HCT116 (cell line): ENCODE data around the gene SYNJ1. TPM values are rescaled to one million over a fixed set of nuclear protein-coding genes. Genes with fewer than 3 reads are reported as not detected.

Experiments
- ATAC-seq: fragments of 200-7000 bp; cut with Tn5 transposase; 2 replicates; pipeline ENCODE4 v1.9.1; 2020; ENCODE audit warnings: mild to moderate bottlenecking, moderate library complexity
- BruUV-seq: library from RNA; stranded (reverse); fragments of 400-500 nt; replicated peaks from 2 replicates; lab custom pipeline; 2021; lab: Mats Ljungman, UMichigan
- CTCF ChIA-PET: fragments of 300-600 bp; sonication (Branson Sonifier 250); formaldehyde crosslinking; loops from one replicate; lab custom pipeline; 2021; ENCODE audit warnings: antibody characterized with exemption; lab: Charles Lee
- POLR2A ChIA-PET: fragments of 300-600, 350-600 bp; sonication (Branson Sonifier 250); formaldehyde crosslinking; loops from one replicate; lab custom pipeline; 2021; ENCODE audit warnings: antibody characterized with exemption; lab: Charles Lee
- RAD21 ChIA-PET, 2 experiments: fragments of 300-600 bp; sonication (Branson Sonifier 250); formaldehyde crosslinking; loops; one replicate each; lab custom pipeline; 2023; ENCODE audit warnings: low total read pairs in 2 of 2; ENCODE audit not compliant: uncharacterized antibody in 2 of 2, unreplicated experiment in 2 of 2, low non-redundant PET in 1 of 2; lab: Charles Lee
- DNase-seq: peaks from one replicate; pipeline ENCODE4 v3.0.0-alpha.2; 2010; ENCODE audit warnings: low read depth, low spot score
- H2AFZ ChIP-seq: fragments of 200-600 bp; shearing (Covaris generic), sonication (generic); 2 replicates; pipeline ENCODE4 v1.6.1; 2017; ENCODE audit warnings: low read depth, mixed run types, mixed read lengths, antibody characterized with exemption, low read length; ENCODE audit not compliant: poor library complexity, severe bottlenecking
- H3K27ac ChIP-seq: 2 replicates; pipeline ENCODE4 v1.5.1; 2012; ENCODE audit warnings: low read depth, low read length
- H3K27me3 ChIP-seq: fragments of 200-600 bp; sonication (generic); 2 replicates; pipeline ENCODE4 v1.6.1; 2016; ENCODE audit warnings: mixed run types, low read length, mixed read lengths; ENCODE audit not compliant: insufficient read depth
- H3K36me3 ChIP-seq, 2 experiments: fragments of 200-500 bp in 1 of 2; fragments of 200-600 bp in 1 of 2; sonication (Bioruptor generic) in 1 of 2; sonication (generic) in 1 of 2; 2 replicates each; pipeline versions ENCODE4 v1.5.1 to v1.6.1; 2014 to 2016; ENCODE audit warnings: low read length in 2 of 2, inconsistent platforms in 1 of 2, mixed read lengths in 1 of 2, mixed run types in 1 of 2; ENCODE audit not compliant: insufficient read depth in 2 of 2, control insufficient read depth in 1 of 2
- H3K4me1 ChIP-seq, 2 experiments: fragments of 200-600 bp in 1 of 2; sonication (generic) in 1 of 2; 2 replicates each; pipeline versions ENCODE4 v1.5.1 to v1.6.1; 2012 to 2017; ENCODE audit warnings: low read length in 2 of 2, inconsistent platforms in 1 of 2, mild to moderate bottlenecking in 1 of 2, mixed read lengths in 1 of 2, mixed run types in 1 of 2, moderate library complexity in 1 of 2; ENCODE audit not compliant: insufficient read depth in 2 of 2, control insufficient read depth in 1 of 2
- H3K4me2 ChIP-seq: fragments of 200-600 bp; sonication (generic); 2 replicates; pipeline ENCODE4 v1.6.1; 2017; ENCODE audit warnings: mixed run types, low read length, mixed read lengths
- H3K4me3 ChIP-seq, 2 experiments: fragments of 200-600 bp in 1 of 2; sonication (generic) in 1 of 2; replicated peaks in 1 of 2; 2 replicates each; pipeline ENCODE4 v1.5.1; 2011 to 2016; ENCODE audit warnings: low read length in 2 of 2, control low read depth in 1 of 2, low read depth in 1 of 2, mild to moderate bottlenecking in 1 of 2, mixed read lengths in 1 of 2, mixed run types in 1 of 2
- H3K79me2 ChIP-seq: fragments of 200-600 bp; sonication (generic); 2 replicates; pipeline ENCODE4 v1.6.1; 2017; ENCODE audit warnings: mild to moderate bottlenecking, mixed run types, low read length, moderate library complexity, mixed read lengths; ENCODE audit not compliant: insufficient read depth
- H3K9ac ChIP-seq: fragments of 200-600 bp; sonication (generic); 2 replicates; pipeline ENCODE4 v1.6.1; 2016; ENCODE audit warnings: low read length, mixed read lengths
- H3K9me2 ChIP-seq: fragments of 200-600 bp; sonication (generic), shearing (Covaris generic); 2 replicates; pipeline ENCODE4 v1.6.1; 2017; ENCODE audit warnings: mixed run types, mild to moderate bottlenecking, moderate library complexity; ENCODE audit not compliant: insufficient read depth
- H3K9me3 ChIP-seq, 2 experiments: fragments of 200-500 bp in 1 of 2; fragments of 200-600 bp in 1 of 2; sonication (Bioruptor generic) in 1 of 2; sonication (generic) in 1 of 2; 2 replicates each; pipeline ENCODE4 v1.6.1; 2014 to 2017; ENCODE audit warnings: low read length in 2 of 2, mixed read lengths in 2 of 2, inconsistent platforms in 1 of 2, low read depth in 1 of 2, mild to moderate bottlenecking in 1 of 2, mixed run types in 1 of 2, moderate library complexity in 1 of 2; ENCODE audit not compliant: control insufficient read depth in 1 of 2, insufficient read depth in 1 of 2
- H4K20me1 ChIP-seq: fragments of 200-600 bp; sonication (generic), shearing (Covaris generic); 2 replicates; pipeline ENCODE4 v1.6.1; 2017; ENCODE audit warnings: mixed run types, mild to moderate bottlenecking, moderate library complexity; ENCODE audit not compliant: insufficient read depth
- CBX3 ChIP-seq: IDR thresholded peaks from 2 replicates; pipeline ENCODE4 v1.6.1; 2012; ENCODE audit warnings: low read depth
- CEBPB ChIP-seq: IDR thresholded peaks from 2 replicates; pipeline ENCODE4 v1.6.1; 2012; ENCODE audit warnings: low read depth
- ELF1 ChIP-seq: IDR thresholded peaks from 2 replicates; pipeline ENCODE4 v1.6.1; 2012; ENCODE audit warnings: low read depth, borderline replicate concordance
- EZH2 ChIP-seq: fragments of 200-600 bp; sonication (generic); IDR thresholded peaks from 2 replicates; pipeline ENCODE4 v1.6.1; 2017; ENCODE audit warnings: antibody characterized with exemption, mixed run types
- FOSL1 ChIP-seq: IDR thresholded peaks from 2 replicates; pipeline ENCODE4 v1.6.1; 2012; ENCODE audit warnings: low read depth
- JUND ChIP-seq: IDR thresholded peaks from 2 replicates; pipeline ENCODE4 v1.6.1; 2012
- POLR2A ChIP-seq: IDR thresholded peaks from 2 replicates; pipeline ENCODE4 v1.7.0; 2011; ENCODE audit warnings: borderline replicate concordance; ENCODE audit not compliant: insufficient read depth, insufficient read length; ENCODE audit errors: extremely low read depth
- POLR2AphosphoS5 ChIP-seq: IDR thresholded peaks from 2 replicates; pipeline ENCODE4 v1.6.1; 2011; ENCODE audit warnings: mild to moderate bottlenecking, low read depth, low read length, moderate library complexity
- RAD21 ChIP-seq: IDR thresholded peaks from 2 replicates; pipeline ENCODE4 v1.6.1; 2012; ENCODE audit warnings: low read depth, mild to moderate bottlenecking
- SIN3A ChIP-seq: IDR thresholded peaks from 2 replicates; pipeline ENCODE4 v1.6.1; 2012; ENCODE audit warnings: low read depth
- SRF ChIP-seq: IDR thresholded peaks from 2 replicates; pipeline ENCODE4 v1.6.1; 2012; ENCODE audit warnings: low read depth
- TCF7L2 ChIP-seq: IDR thresholded peaks from 2 replicates; pipeline ENCODE4 v1.7.0; 2011; ENCODE audit warnings: borderline replicate concordance, inconsistent platforms; ENCODE audit not compliant: insufficient read depth, insufficient read length; ENCODE audit errors: extremely low read depth
- YY1 ChIP-seq: IDR thresholded peaks from 2 replicates; pipeline ENCODE4 v1.6.1; 2011; ENCODE audit warnings: low read length, low read depth, moderate library complexity, mild to moderate bottlenecking; ENCODE audit not compliant: insufficient replicate concordance; ENCODE audit errors: extremely low read depth
- ZNF274 ChIP-seq: fragments of 200-500 bp; sonication (Bioruptor generic); IDR thresholded peaks from 2 replicates; pipeline ENCODE4 v1.6.1; 2014; ENCODE audit warnings: mild to moderate bottlenecking, low read depth, low read length, inconsistent platforms
- intact Hi-C: fragments of 100-400 bp; cut with micrococcal nuclease; formaldehyde crosslinking; loops from 2 replicates; pipeline ENCODE4 v1.10.0; 2022
- total RNA-seq: library from RNA; stranded (reverse); gene quantifications from one replicate; pipeline ENCODE4 v1.2.1, GENCODE V29; 2021; ENCODE audit not compliant: unreplicated experiment
- TF ChIP-seq, protein P1 (sequence below): IDR thresholded peaks from 2 replicates; pipeline ENCODE4 v1.6.1; 2012
- TF ChIP-seq, protein P2 (sequence below), 3 experiments: fragments of 200-600 bp in 1 of 3; sonication (generic) in 1 of 3; IDR thresholded peaks in 2 of 3; conservative IDR thresholded peaks in 1 of 3; 2 replicates each; pipeline ENCODE4 v1.5.1; 2012 to 2017; ENCODE audit warnings: low read depth in 2 of 3, low read length in 2 of 3, antibody characterized with exemption in 1 of 3, borderline replicate concordance in 1 of 3, control low read depth in 1 of 3, mild to moderate bottlenecking in 1 of 3, mixed read lengths in 1 of 3, mixed run types in 1 of 3, moderate library complexity in 1 of 3; ENCODE audit not compliant: insufficient read depth in 1 of 3
- TF ChIP-seq, protein P3 (sequence below): IDR thresholded peaks from 2 replicates; pipeline ENCODE4 v1.6.1; 2012
- TF ChIP-seq, protein P4 (sequence below): IDR thresholded peaks from 2 replicates; pipeline ENCODE4 v1.6.1; 2011; ENCODE audit warnings: mild to moderate bottlenecking, low read length, moderate library complexity; ENCODE audit not compliant: insufficient replicate concordance; ENCODE audit errors: extremely low read depth

SYNJ1 gene
- total RNA-seq, 1 experiment from 2014 or later: 7.2 TPM

DNA sequence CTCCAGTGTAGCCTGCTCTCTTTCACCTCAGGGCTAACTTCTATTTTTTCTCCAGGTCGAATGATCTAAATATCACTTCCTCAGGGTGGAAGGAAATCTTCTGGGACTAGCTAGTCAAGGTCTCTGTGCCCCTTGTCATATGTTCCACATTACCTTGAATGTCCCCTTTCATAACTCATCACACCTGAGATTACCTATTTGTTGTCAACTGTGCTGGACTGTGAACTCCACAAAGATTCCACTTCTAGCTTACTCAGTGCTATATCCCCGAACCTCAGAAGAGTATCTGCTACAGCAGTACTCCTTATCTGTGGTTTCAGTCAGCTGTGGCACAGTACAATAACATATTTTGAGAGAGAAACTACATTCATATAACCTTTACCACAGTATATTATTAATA lies 14.6 kb upstream of the SYNJ1 start:
- no peaks in the 10 kb centered on the region for H3K4me1 ChIP-seq
- ChIA-PET CTCF (no interaction called here), RAD21 (no interaction called here), POLR2A (no interaction called here)
- H3K27ac ChIP-seq: no peak overlapping the region
- no peak for DNase-seq
- intact Hi-C loops: no loop called here
- no peak overlapping the region for H2AFZ ChIP-seq
- no TSS peak for BruUV-seq
- no peak overlapping the region for H3K4me2 ChIP-seq
- no peaks in the 10 kb centered on the region for H3K9me2 ChIP-seq
- H3K4me3 ChIP-seq: no peak overlapping the region
- 0 out of 2 replicates have a peak, but pooled peaks cover 3% of the 10 kb centered on the region for H4K20me1 ChIP-seq
- no peaks in the 10 kb centered on the region for H3K27me3 ChIP-seq
- no peaks in the 10 kb centered on the region for H3K9me3 ChIP-seq
- H3K79me2 ChIP-seq: peaks cover 24% of the 10 kb centered on the region
- no peak for ATAC-seq
- TF ChIP-seq, protein P1, sequence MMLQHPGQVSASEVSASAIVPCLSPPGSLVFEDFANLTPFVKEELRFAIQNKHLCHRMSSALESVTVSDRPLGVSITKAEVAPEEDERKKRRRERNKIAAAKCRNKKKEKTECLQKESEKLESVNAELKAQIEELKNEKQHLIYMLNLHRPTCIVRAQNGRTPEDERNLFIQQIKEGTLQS: no peak
- TF ChIP-seq, protein P2, sequence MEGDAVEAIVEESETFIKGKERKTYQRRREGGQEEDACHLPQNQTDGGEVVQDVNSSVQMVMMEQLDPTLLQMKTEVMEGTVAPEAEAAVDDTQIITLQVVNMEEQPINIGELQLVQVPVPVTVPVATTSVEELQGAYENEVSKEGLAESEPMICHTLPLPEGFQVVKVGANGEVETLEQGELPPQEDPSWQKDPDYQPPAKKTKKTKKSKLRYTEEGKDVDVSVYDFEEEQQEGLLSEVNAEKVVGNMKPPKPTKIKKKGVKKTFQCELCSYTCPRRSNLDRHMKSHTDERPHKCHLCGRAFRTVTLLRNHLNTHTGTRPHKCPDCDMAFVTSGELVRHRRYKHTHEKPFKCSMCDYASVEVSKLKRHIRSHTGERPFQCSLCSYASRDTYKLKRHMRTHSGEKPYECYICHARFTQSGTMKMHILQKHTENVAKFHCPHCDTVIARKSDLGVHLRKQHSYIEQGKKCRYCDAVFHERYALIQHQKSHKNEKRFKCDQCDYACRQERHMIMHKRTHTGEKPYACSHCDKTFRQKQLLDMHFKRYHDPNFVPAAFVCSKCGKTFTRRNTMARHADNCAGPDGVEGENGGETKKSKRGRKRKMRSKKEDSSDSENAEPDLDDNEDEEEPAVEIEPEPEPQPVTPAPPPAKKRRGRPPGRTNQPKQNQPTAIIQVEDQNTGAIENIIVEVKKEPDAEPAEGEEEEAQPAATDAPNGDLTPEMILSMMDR (IDR thresholded peaks at IDR 0.05 in 2 of 3, conservative IDR thresholded peaks at IDR 0.05 in 1 of 3; ENCODE audit: borderline replicate concordance in 1 of 3, insufficient read depth in 1 of 3, low read depth in 2 of 3, low read length in 2 of 3): no peak
- TF ChIP-seq ZNF274 (no peak), JUND (no peak), ELF1 (no peak), RAD21 (no peak), CBX3 (no peak), EZH2 (no peak), YY1 (no peak), CEBPB (no peak), SRF (no peak), SIN3A (no peak), POLR2AphosphoS5 (no peak), TCF7L2 (no peak), FOSL1 (no peak), POLR2A (no peak)
- TF ChIP-seq, protein P3, sequence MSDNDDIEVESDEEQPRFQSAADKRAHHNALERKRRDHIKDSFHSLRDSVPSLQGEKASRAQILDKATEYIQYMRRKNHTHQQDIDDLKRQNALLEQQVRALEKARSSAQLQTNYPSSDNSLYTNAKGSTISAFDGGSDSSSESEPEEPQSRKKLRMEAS: no peak
- TF ChIP-seq, protein P4, sequence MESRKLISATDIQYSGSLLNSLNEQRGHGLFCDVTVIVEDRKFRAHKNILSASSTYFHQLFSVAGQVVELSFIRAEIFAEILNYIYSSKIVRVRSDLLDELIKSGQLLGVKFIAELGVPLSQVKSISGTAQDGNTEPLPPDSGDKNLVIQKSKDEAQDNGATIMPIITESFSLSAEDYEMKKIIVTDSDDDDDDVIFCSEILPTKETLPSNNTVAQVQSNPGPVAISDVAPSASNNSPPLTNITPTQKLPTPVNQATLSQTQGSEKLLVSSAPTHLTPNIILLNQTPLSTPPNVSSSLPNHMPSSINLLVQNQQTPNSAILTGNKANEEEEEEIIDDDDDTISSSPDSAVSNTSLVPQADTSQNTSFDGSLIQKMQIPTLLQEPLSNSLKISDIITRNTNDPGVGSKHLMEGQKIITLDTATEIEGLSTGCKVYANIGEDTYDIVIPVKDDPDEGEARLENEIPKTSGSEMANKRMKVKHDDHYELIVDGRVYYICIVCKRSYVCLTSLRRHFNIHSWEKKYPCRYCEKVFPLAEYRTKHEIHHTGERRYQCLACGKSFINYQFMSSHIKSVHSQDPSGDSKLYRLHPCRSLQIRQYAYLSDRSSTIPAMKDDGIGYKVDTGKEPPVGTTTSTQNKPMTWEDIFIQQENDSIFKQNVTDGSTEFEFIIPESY: no peak
- no peak overlapping the region for H3K9ac ChIP-seq
- H3K36me3 ChIP-seq: peaks cover 55 to 77% of the 10 kb centered on the region in 2 experiments
